Thymus (tissue), 11 donors: ENCODE data around the gene TTC23. TPM values are rescaled to one million over a fixed set of nuclear protein-coding genes. Genes with fewer than 3 reads are reported as not detected.

Source experiments
- DNase-seq, 9 donors: peaks; one replicate each; pipeline ENCODE4 v3.0.0-alpha.2; 2013; ENCODE audit warnings: low spot score in 9 of 9, low read depth in 6 of 9, missing footprints in 1 of 9
- H3K27ac ChIP-seq, 2 donors: one replicate each; pipeline ENCODE4 v1.5.1; 2013; ENCODE audit warnings: control low read depth in 1 of 2, low read depth in 1 of 2, low read length in 1 of 2, mild to moderate bottlenecking in 1 of 2, moderate library complexity in 1 of 2
- H3K27me3 ChIP-seq, 2 donors: one replicate each; pipeline ENCODE4 v1.5.1; 2013; ENCODE audit warnings: low read length in 1 of 2; ENCODE audit not compliant: control insufficient read depth in 2 of 2, insufficient read depth in 1 of 2
- H3K36me3 ChIP-seq, 2 donors: one replicate each; pipeline ENCODE4 v1.5.1; 2013; ENCODE audit warnings: low read length in 1 of 2, mild to moderate bottlenecking in 1 of 2, moderate library complexity in 1 of 2; ENCODE audit not compliant: control insufficient read depth in 2 of 2, insufficient read depth in 2 of 2
- H3K4me1 ChIP-seq, 2 donors: one replicate each; pipeline ENCODE4 v1.5.1; 2013; ENCODE audit warnings: low read length in 2 of 2; ENCODE audit not compliant: control insufficient read depth in 2 of 2, insufficient read depth in 2 of 2
- H3K4me3 ChIP-seq, 2 donors: one replicate each; pipeline ENCODE4 v1.5.1; 2013; ENCODE audit warnings: low read length in 2 of 2, control low read depth in 1 of 2, mild to moderate bottlenecking in 1 of 2
- H3K9me3 ChIP-seq, 2 donors: one replicate each; pipeline ENCODE4 v1.5.1; 2013; ENCODE audit warnings: low read length in 1 of 2, mild to moderate bottlenecking in 1 of 2; ENCODE audit not compliant: control insufficient read depth in 2 of 2, insufficient read depth in 1 of 2
- WGBS: extraction: QIAGEN DNeasy Blood & Tissue Kit; methylation state at CpG from one replicate; pipeline ENCODE4 v1.1.7; 2013; 5-methylcytosine and 5-hydroxymethylcytosine counted together
- polyA plus RNA-seq: library from polyadenylated mRNA; stranded (reverse); fragments of 200-250 nt; gene quantifications from one replicate; pipeline ENCODE4 v1.2.3, GENCODE V29; 2013
- total RNA-seq: library from RNA; stranded (reverse); fragments of 120-200 nt; gene quantifications from one replicate; pipeline ENCODE4 v1.2.4, GENCODE V29; 2013
- donor health status: healthy.

Gene TTC23
- total and polyA plus RNA-seq, 2 donors, result 5.7 to 7.7 TPM

DNA sequence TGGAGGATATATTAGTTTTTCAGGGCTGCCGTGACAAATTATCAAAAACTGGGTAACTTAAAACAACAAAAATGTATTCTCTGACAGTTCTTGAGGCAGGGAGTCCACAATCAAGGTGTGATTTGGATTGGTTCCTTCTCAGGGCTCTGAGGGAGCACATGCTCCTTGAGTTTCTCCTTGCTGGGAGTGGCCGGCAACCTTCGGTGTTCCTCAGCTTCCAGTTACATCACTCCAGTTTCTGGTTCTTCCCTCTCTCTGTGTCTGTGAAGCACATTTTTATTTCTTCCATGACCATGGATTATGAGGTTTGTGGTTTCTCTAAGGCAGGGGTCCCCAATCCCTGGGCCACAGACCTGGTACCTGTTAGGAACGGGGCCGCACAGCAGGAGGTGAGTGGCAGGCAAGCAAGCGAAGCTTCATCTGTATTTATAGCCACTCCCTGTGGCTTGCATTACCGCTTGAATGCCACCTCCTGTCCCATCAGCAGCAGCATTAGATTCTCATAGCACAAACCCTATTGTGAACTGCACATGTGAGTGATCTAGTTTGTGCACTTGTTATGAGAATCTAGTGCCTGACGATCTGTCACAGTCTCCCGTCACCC lies 26.2 kb upstream of the TTC23 start:
- H3K4me1 ChIP-seq, result peaks cover 12 to 22% of the 10 kb centered on the region in 2 donors
- H3K27me3 ChIP-seq, result no peaks in the 10 kb centered on the region
- no peak overlapping the region for H3K27ac ChIP-seq
- no peak overlapping the region for H3K4me3 ChIP-seq
- H3K9me3 ChIP-seq, result no peaks in the 10 kb centered on the region
- DNase-seq, result peak in 1 of 9 donors; percentile 49
- 38% methylated on average over 9 of the region's 9 CpGs for WGBS
- no peaks in the 10 kb centered on the region for H3K36me3 ChIP-seq

DNA sequence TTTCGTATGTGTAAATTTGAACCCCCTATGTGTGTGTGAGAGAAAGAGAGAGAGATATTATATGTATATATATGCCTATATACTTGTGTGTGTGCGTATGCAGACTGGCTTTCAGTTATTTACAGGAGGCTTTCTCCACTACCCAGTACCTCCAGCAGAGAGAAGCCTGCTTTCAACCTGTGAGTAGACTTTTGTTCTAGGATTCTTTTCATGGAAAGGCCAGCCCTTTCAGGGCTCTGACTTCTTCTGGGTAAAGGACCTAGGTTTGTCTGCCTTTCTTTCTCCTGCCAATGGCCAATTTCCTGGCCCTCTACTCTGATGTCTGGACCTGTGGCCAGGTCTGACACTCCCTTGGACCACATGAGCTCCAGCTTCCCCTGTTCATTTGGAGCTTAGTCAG lies 25.7 kb upstream of the TTC23 start:
- DNase-seq, result no peak
- Histone ChIP-seq H3K27ac (no peak overlapping the region), H3K9me3 (no peaks in the 10 kb centered on the region), H3K27me3 (no peaks in the 10 kb centered on the region), H3K4me3 (no peak overlapping the region), H3K4me1 (peaks cover 9 to 22% of the 10 kb centered on the region in 2 donors), H3K36me3 (no peaks in the 10 kb centered on the region)
- WGBS, result 97% methylated on average over 2 of the region's 2 CpGs

DNA sequence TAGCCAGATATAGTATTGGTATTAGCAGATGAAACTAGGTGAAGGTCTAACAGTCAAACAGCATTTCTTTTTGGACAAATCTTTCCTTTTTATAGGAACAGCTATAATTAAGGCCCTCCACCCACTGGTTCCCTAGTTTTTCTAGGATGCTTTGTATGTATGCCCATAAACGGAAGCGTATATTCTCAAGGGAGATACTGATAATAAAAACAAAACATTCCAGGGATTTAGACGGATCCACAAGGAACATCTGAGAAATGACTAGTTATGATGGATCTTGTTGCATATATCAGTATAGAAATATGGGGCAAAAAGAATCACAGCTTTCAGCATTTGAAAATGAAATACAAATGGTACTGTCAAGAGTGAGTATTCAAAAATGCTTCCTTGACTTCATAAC lies 24.4 kb upstream of the TTC23 start:
- Histone ChIP-seq H3K4me3 (no peak overlapping the region), H3K27me3 (no peaks in the 10 kb centered on the region), H3K4me1 (peaks cover 2 to 15% of the 10 kb centered on the region in 2 donors), H3K36me3 (no peaks in the 10 kb centered on the region), H3K9me3 (no peaks in the 10 kb centered on the region), H3K27ac (no peak overlapping the region)
- WGBS, result 96% methylated on average over 3 of the region's 3 CpGs
- DNase-seq, result no peak

DNA sequence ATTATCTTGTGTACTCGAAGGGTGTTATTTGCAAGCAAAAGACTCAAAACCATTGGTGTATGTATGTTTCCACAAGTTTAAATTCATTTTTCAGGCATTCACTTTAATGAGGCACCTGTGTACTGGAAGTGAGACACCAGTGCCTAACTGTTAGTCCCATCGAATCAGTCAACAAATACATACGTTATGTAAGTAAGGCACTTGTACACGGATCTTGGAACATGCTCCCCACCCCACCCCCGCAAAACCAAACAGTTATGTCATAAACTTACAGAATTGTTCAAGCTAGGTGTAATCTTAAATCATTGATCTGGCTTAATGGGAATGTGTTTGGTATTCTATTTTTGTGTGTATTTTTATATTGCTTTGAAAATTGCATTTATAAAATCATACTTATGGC lies 19.1 kb upstream of the TTC23 start:
- H3K9me3 ChIP-seq, result no peaks in the 10 kb centered on the region
- peaks cover 0 to 4% of the 10 kb centered on the region in 2 donors for H3K4me1 ChIP-seq
- 97% methylated on average over 5 of the region's 5 CpGs for WGBS
- no peaks in the 10 kb centered on the region for H3K36me3 ChIP-seq
- H3K4me3 ChIP-seq, result no peak overlapping the region
- DNase-seq, result no peak
- H3K27ac ChIP-seq, result no peak overlapping the region
- no peaks in the 10 kb centered on the region for H3K27me3 ChIP-seq

DNA sequence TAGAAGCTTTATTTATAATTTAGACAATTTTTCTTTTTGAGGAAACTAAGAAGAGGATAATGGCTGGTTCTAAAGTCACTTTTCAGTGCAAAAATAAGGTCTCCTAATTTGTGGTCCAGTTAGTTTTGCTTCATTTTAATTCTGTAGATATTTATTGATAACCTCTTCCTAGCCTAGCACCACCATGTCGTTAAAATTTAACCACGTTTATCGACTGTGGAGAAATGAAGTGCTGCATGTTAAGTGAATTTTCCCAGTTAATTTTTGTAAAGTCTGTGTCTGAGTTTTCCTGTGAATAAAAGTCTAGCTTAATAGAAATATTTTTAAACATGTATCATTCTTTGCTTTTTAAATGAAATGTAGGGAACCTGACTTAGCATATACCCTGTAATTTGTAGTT lies 18.6 kb upstream of the TTC23 start:
- 95% methylated on average over 3 of the region's 3 CpGs for WGBS
- H3K9me3 ChIP-seq, result no peaks in the 10 kb centered on the region
- H3K4me1 ChIP-seq, result peaks cover 0 to 4% of the 10 kb centered on the region in 2 donors
- H3K27ac ChIP-seq, result no peak overlapping the region
- H3K36me3 ChIP-seq, result no peaks in the 10 kb centered on the region
- H3K4me3 ChIP-seq, result no peak overlapping the region
- no peaks in the 10 kb centered on the region for H3K27me3 ChIP-seq
- no peak for DNase-seq

DNA sequence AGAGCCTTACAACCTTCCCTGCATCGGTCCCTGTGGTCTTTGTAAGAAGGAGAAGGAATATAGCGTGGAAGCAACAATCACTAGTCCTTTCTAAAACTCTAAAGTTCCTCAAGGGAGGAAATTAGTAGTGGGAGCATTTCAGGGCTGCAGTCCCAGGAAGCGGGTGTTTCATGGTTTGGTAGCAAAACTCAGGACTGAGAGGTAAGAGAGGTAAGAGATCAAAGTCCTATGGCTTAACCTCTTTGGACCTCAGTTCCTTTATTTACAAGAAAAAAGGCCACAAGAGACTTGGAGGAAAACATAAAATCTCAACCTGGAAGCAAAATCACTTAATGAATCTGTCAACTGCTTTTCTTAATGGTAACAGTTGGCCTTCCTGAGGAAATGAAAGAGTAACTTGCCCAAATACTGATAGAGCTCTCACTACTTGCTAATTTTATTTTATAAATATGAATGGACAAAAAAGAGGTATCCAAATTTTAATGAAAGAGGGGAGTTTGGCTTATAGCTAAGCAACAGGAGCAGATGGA lies 16.2 kb upstream of the TTC23 start:
- WGBS, result 97% methylated on average over 3 of the region's 3 CpGs
- Histone ChIP-seq H3K27me3 (no peaks in the 10 kb centered on the region), H3K4me3 (no peak overlapping the region), H3K4me1 (peaks cover 0 to 4% of the 10 kb centered on the region in 2 donors), H3K9me3 (no peaks in the 10 kb centered on the region), H3K27ac (no peak overlapping the region), H3K36me3 (no peaks in the 10 kb centered on the region)
- DNase-seq, result no peak

DNA sequence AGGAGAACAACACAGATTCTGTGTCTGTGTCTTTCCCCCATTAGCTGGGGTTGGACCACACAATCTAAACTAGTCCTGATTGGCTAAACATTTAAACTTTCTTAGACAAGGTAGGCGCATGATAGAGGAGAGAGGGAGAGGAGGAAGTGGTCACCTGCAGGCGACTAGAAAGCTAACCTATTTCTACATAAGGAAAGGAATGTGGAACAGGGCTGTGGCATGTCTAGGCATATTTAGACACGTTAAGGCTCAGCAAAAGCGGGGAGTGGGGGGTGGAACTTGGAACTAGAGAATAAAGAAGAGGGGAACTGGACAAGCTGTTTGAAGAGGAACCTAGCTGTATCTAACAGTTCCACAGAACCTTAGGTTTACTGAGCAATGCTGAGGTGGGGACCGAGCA lies 14.7 kb upstream of the TTC23 start:
- DNase-seq, result no peak
- WGBS, result 84% methylated on average over 5 of the region's 5 CpGs
- peaks cover 0 to 4% of the 10 kb centered on the region in 2 donors for H3K4me1 ChIP-seq

DNA sequence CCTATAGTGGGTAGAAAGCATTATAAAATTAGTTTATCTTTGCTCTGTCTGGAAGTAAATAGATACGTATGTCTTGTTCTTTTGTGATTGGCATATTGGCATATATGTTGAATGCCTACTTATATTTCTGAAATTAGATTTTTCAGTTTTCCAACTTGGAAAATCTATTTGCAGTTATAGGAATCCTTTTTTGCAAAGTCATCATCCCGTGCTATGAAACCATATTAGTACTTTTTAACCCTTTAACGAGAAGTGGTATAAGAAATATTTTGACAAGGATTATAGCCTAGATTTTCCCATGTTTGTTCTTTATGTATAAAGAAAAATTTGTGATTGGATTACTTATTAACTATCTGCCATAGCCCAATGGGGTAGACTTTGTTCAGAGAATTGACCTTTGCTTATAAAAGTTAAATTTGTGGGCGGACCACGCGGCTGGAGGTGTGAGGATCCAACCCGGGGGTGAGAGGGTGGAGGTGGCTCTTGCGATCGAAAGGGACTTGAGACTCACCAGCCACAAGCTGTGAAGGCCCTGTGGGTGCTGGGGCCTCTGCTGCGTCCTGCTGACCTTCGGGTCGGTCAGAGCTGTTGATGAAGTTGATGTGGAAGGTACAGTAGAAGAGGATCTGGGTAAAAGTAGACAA lies 7.8 kb upstream of the TTC23 start:
- Histone ChIP-seq H3K27ac (no peak overlapping the region), H3K4me3 (no peak overlapping the region), H3K4me1 (peaks cover 7 to 11% of the 10 kb centered on the region in 2 donors), H3K27me3 (no peaks in the 10 kb centered on the region), H3K9me3 (no peaks in the 10 kb centered on the region), H3K36me3 (no peaks in the 10 kb centered on the region)
- DNase-seq, result no peak
- 94% methylated on average over 12 of the region's 12 CpGs for WGBS

More for the DNA sequence above, 14.7 kb upstream of the TTC23 start:
- H3K4me3 ChIP-seq, result no peak overlapping the region
- no peaks in the 10 kb centered on the region for H3K36me3 ChIP-seq
- H3K27me3 ChIP-seq, result no peaks in the 10 kb centered on the region
- no peaks in the 10 kb centered on the region for H3K9me3 ChIP-seq
- H3K27ac ChIP-seq, result peak overlapping the region in 1 of 2 donors; percentile 36

DNA sequence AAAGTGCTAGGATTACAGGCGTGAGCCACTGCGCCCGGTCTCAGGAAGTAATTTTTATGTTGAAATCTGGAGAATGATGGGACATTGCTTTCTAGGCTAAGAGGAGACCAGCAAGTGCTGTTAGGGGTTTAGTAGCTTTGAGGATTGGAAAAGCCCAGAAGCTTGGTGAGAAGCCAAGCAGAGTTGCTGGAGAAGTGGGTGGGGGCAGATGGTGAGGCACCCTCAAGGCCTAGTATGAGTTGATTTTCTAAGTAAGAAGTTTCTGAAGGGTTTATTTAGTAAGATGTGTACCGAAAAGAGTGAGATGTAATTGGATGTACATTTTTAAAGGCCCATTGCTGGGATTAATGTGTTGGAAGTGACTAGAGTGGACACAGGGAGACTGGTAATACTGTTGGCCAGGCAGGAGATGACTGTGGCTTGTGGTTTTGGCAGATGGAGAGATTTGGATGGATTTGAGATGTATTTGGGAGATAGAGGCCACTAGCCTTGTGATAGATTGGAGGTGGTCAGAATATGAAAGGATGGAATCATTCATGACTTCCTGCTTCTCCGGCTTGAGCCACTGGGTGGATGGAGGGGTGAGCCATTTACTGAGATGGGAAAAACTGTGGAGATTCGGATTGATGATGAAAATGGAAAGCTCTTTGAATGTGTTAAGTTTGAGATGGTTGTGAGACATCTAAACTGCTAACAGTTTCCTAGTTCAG lies 4.2 kb upstream of the TTC23 start:
- H3K4me3 ChIP-seq, result no peak overlapping the region
- H3K36me3 ChIP-seq, result no peaks in the 10 kb centered on the region
- H3K27ac ChIP-seq, result no peak overlapping the region
- 98% methylated on average over 6 of the region's 6 CpGs for WGBS
- no peaks in the 10 kb centered on the region for H3K9me3 ChIP-seq
- H3K27me3 ChIP-seq, result no peaks in the 10 kb centered on the region
- no peak for DNase-seq
- peaks cover 7 to 15% of the 10 kb centered on the region in 2 donors for H3K4me1 ChIP-seq
